Measurements from ENCODE around the gene MEIS2.

- TF ChIP-seq CTCF (IDR thresholded peaks at IDR 0.05) = no peak
- TF ChIP-seq EP300 (IDR thresholded peaks at IDR 0.05) = no peak
- TF ChIP-seq POLR2AphosphoS5 (IDR thresholded peaks at IDR 0.05) = no peak
Measured at GRCh38 chr15:37054336-37054735, 46.0 kb downstream of the MEIS2 start.
